ENCODE measurements around the gene MYH7B. TPM values are rescaled to one million over a fixed set of nuclear protein-coding genes. Genes with fewer than 3 reads are reported as not detected.

The MYH7B gene
- total RNA-seq, 1 experiment from 2014 or later, result 1.0 TPM

DNA sequence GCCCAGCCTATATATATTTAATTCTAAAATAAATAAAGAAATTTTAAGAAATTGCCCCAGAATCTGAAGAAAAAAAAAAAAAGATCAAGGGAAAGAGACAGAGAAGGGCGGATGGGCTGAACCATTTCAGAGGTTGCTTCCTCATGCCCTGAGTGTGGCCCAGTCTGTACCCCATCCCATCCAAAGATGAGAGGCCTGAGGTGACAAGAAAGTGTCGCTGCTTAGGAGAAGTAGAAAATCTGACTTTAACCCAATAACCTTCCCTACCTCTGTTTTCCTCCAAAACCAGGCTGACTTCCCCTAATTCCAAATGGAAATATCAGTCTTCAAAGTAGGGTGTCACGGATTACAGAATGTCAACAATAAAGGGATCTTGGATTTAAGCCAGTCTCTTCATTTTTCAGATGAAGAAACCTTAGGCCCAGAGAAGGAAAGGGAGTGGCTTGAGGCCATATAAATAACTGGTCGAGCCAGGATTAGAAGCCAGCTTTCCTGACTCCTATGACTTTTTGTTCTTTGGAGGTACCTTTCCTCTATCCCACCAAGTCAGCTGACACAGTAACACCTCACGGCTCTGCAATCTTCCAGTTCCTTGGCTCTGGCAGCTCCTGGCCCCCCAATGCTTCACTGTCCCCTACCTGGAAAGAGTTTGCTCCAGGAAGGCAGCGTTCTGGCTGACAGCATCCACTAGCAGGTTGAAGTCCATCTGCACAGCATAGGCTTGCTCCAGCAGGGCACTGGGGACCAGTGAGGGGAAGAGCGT is 10.2 kb upstream of the MYH7B start:
- Histone ChIP-seq H3K4me2 (peak overlapping the region; percentile 64), H3K36me3 (ENCODE audit: low read depth) (peaks cover 49% of the 10 kb centered on the region), H3K4me1 (replicated peaks; ENCODE audit: insufficient read depth) (peaks cover 71% of the 10 kb centered on the region), H3F3A (ENCODE audit: insufficient read depth, low read depth) (peaks cover 46% of the 10 kb centered on the region), H3K27ac (peak overlapping the region; percentile 81), H2AFZ (no peak overlapping the region), H3K27me3 (ENCODE audit: insufficient read depth, low read depth) (no peaks in the 10 kb centered on the region), H3K9me3 (ENCODE audit: insufficient read depth, low read depth) (no peaks in the 10 kb centered on the region), H3K9me2 (ENCODE audit: insufficient read depth) (no peaks in the 10 kb centered on the region), H4K20me1 (ENCODE audit: insufficient read depth) (no peaks in the 10 kb centered on the region), H3K4me3 (no peak overlapping the region), H3K79me2 (ENCODE audit: low read depth) (peaks cover 8% of the 10 kb centered on the region; the same call in 1 of the 2 replicates)
- BruUV-seq (replicated peaks), result no TSS peak
- ChIA-PET POLR2A (ENCODE audit: unreplicated experiment) (interaction anchor here (0.5 kb wide), 2 partner anchors 38 to 571 kb away, joined by 3 to 5 read pairs; no protein-coding TSS in a partner anchor), CTCF (no interaction called here)
- intact Hi-C loops (cut with micrococcal nuclease; ENCODE audit: unreplicated experiment), result loop anchor here (2.0 kb wide), 1 partner anchor 17 kb away; no protein-coding TSS in a partner anchor
- peak; percentile 16 to 81 for DNase-seq
- TF ChIP-seq CTCF (conservative IDR thresholded peaks at IDR 0.05) (no peak), EZH2 (IDR thresholded peaks at IDR 0.05; ENCODE audit: low read depth) (no peak)

DNA sequence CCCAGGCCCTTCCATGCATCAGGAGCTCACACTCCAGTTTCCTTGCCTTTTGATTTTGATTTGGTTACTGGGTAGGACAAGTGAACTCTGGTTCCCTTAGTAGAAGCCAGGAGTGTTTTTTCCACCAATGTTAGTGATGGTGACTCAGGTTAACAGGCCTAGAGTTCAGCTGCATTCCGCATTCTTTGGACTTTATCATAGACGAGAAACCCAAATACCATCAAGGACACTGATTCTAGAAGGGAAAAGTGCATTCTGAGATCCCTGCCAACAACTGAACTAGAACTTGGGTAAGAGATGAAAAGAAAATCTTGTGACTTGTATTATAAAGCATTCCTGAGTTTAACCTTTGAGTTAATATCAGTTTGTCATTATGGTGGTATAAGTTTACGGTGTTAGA is 9.0 kb upstream of the MYH7B start:
- TF ChIP-seq CTCF (conservative IDR thresholded peaks at IDR 0.05), result no peak
- no peak for DNase-seq
- peaks cover 44% of the 10 kb centered on the region for H3K36me3 ChIP-seq (ENCODE audit: low read depth)
- BruUV-seq (replicated peaks), result no TSS peak
- POLR2A ChIA-PET (ENCODE audit: unreplicated experiment), result interaction anchor here (0.6 kb wide), 1 partner anchor 479 kb away, joined by 3 read pairs; no protein-coding TSS in a partner anchor
- intact Hi-C loops (cut with micrococcal nuclease; ENCODE audit: unreplicated experiment), result no loop called here
- peaks cover 83% of the 10 kb centered on the region for H3K4me1 ChIP-seq (replicated peaks; ENCODE audit: insufficient read depth)
- H3F3A ChIP-seq (ENCODE audit: insufficient read depth, low read depth), result peaks cover 52% of the 10 kb centered on the region
- no peaks in the 10 kb centered on the region for H3K9me2 ChIP-seq (ENCODE audit: insufficient read depth)
- H3K9me3 ChIP-seq (ENCODE audit: insufficient read depth, low read depth), result no peaks in the 10 kb centered on the region
- H3K27me3 ChIP-seq (ENCODE audit: insufficient read depth, low read depth), result no peaks in the 10 kb centered on the region
- peak overlapping the region; percentile 81 for H3K27ac ChIP-seq
- H3K4me2 ChIP-seq, result peak overlapping the region; percentile 64; the same call in 1 of the 2 replicates
- H3K4me3 ChIP-seq, result no peak overlapping the region
- peaks cover 9% of the 10 kb centered on the region; the same call in 1 of the 2 replicates for H3K79me2 ChIP-seq (ENCODE audit: low read depth)
- no peak overlapping the region for H2AFZ ChIP-seq
- H4K20me1 ChIP-seq (ENCODE audit: insufficient read depth), result no peaks in the 10 kb centered on the region
- CTCF ChIA-PET, result no interaction called here

DNA sequence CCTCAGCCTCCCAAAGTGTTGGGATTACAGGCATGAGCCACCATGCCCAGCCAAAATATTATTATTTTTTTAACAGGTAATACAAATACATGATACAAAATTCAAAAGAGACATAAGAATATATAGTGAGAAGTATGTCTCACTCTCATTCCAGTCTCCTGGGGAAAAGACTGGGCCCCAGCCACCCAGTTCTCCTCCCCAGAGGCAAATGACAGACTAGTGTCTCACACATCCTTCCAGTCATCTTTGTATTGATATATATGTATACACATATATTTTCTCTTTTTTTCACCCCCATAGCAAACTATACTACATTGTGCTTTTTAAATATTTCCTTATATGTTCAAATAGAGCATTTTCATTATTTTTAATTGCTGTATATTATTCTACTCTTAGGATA is 8.3 kb upstream of the MYH7B start:
- ChIA-PET POLR2A (ENCODE audit: unreplicated experiment) (no interaction called here), CTCF (no interaction called here)
- Histone ChIP-seq H2AFZ (no peak overlapping the region), H4K20me1 (ENCODE audit: insufficient read depth) (no peaks in the 10 kb centered on the region), H3K9me2 (ENCODE audit: insufficient read depth) (no peaks in the 10 kb centered on the region), H3K27ac (0 out of 2 replicates have a peak overlapping the region, but pooled peaks have one; percentile 81), H3K4me2 (no peak overlapping the region), H3K9me3 (ENCODE audit: insufficient read depth, low read depth) (no peaks in the 10 kb centered on the region), H3K27me3 (ENCODE audit: insufficient read depth, low read depth) (no peaks in the 10 kb centered on the region), H3K4me1 (replicated peaks; ENCODE audit: insufficient read depth) (peaks cover 89% of the 10 kb centered on the region), H3K36me3 (ENCODE audit: low read depth) (peaks cover 37% of the 10 kb centered on the region), H3F3A (ENCODE audit: insufficient read depth, low read depth) (peaks cover 56% of the 10 kb centered on the region), H3K4me3 (no peak overlapping the region), H3K79me2 (ENCODE audit: low read depth) (peaks cover 15% of the 10 kb centered on the region; the same call in 1 of the 2 replicates)
- DNase-seq, result no peak
- intact Hi-C loops (cut with micrococcal nuclease; ENCODE audit: unreplicated experiment), result no loop called here
- BruUV-seq (replicated peaks), result no TSS peak
- TF ChIP-seq CTCF (conservative IDR thresholded peaks at IDR 0.05), result no peak
- TF ChIP-seq EZH2 (IDR thresholded peaks at IDR 0.05; ENCODE audit: low read depth), result no peak
